H1 (cell line): ENCODE measurements around the gene PTF1A. TPM values are rescaled to one million over a fixed set of nuclear protein-coding genes. Genes with fewer than 3 reads are reported as not detected.

Source experiments
- CTCF ChIA-PET: fragments of 300-600 bp; sonication (Branson Sonifier 250); formaldehyde crosslinking; loops from one replicate; lab custom pipeline; 2021; ENCODE audit not compliant: partially characterized antibody; lab: Charles Lee
- POLR2A ChIA-PET: fragments of 300-600 bp; sonication (Branson Sonifier 250); formaldehyde crosslinking; loops from one replicate; lab custom pipeline; 2021; ENCODE audit warnings: inconsistent platforms; ENCODE audit not compliant: partially characterized antibody; lab: Charles Lee
- DNase-seq, 2 experiments: peaks; one replicate each; pipeline versions ENCODE4 v3.0.0 to v3.0.0-alpha.2; 2010 to 2022; ENCODE audit warnings: low spot score in 2 of 2, low read depth in 1 of 2, mixed read lengths in 1 of 2
- FAIRE-seq: peaks from 2 replicates; lab custom pipeline; 2011; peaks lifted over from hg19 to GRCh38; lab: Jason Lieb, UNC
- H2AFZ ChIP-seq: 2 replicates; pipeline ENCODE4 v1.8.1; 2012; ENCODE audit warnings: low read length, inconsistent platforms
- H2AK5ac ChIP-seq: 2 replicates; pipeline ENCODE4 v1.6.1; 2013; ENCODE audit warnings: low read depth, low read length
- H2BK120ac ChIP-seq: replicated peaks from 2 replicates; pipeline ENCODE3; 2013; ENCODE audit warnings: low read depth, low read length, inconsistent platforms
- H2BK12ac ChIP-seq: 2 replicates; pipeline ENCODE4 v1.6.1; 2013; ENCODE audit warnings: low read depth, low read length
- H2BK15ac ChIP-seq: 2 replicates; pipeline ENCODE4 v1.6.1; 2013; ENCODE audit warnings: low read length
- H2BK20ac ChIP-seq: 2 replicates; pipeline ENCODE4 v1.6.1; 2013; ENCODE audit warnings: low read length
- H2BK5ac ChIP-seq: 2 replicates; pipeline ENCODE4 v1.6.1; 2013; ENCODE audit warnings: low read depth, low read length
- H3K14ac ChIP-seq: 2 replicates; pipeline ENCODE4 v1.6.1; 2013; ENCODE audit warnings: inconsistent platforms; ENCODE audit not compliant: insufficient read length
- H3K18ac ChIP-seq: 2 replicates; pipeline ENCODE4 v1.6.1; 2013; ENCODE audit warnings: low read length; ENCODE audit errors: extremely low read depth
- H3K23ac ChIP-seq: 2 replicates; pipeline ENCODE4 v1.6.1; 2013; ENCODE audit warnings: inconsistent platforms; ENCODE audit not compliant: insufficient read length
- H3K23me2 ChIP-seq: 2 replicates; pipeline ENCODE4 v1.6.1; 2013; ENCODE audit warnings: low read depth, low read length
- H3K27ac ChIP-seq: 2 replicates; pipeline ENCODE4 v1.6.1; 2011; ENCODE audit warnings: low read depth, low read length, inconsistent platforms
- H3K27me3 ChIP-seq, 4 experiments: replicated peaks in 1 of 4; 1 replicate in 1 of 4; 2 replicates in 3 of 4; pipeline versions ENCODE4 v1.6.1 to v1.8.1; 2011 to 2013; ENCODE audit warnings: low read length in 3 of 4, mild to moderate bottlenecking in 3 of 4, inconsistent platforms in 2 of 4, mixed read lengths in 2 of 4, moderate library complexity in 1 of 4; ENCODE audit not compliant: control insufficient read depth in 3 of 4, insufficient read depth in 3 of 4; ENCODE audit errors: extremely low read depth in 1 of 4
- H3K36me3 ChIP-seq, 4 experiments: 2 replicates each; pipeline versions ENCODE4 v1.6.1 to v1.8.1; 2011 to 2013; ENCODE audit warnings: mild to moderate bottlenecking in 4 of 4, low read length in 3 of 4, moderate library complexity in 2 of 4, control low read depth in 1 of 4, inconsistent platforms in 1 of 4; ENCODE audit not compliant: insufficient read depth in 4 of 4, control insufficient read depth in 2 of 4
- H3K4ac ChIP-seq: replicated peaks from 2 replicates; pipeline ENCODE3; 2013; ENCODE audit warnings: low read length, low read depth, mixed read lengths, inconsistent platforms; ENCODE audit not compliant: insufficient read length
- H3K4me1 ChIP-seq, 4 experiments: replicated peaks in 1 of 4; 1 replicate in 1 of 4; 2 replicates in 3 of 4; pipeline versions ENCODE4 v1.6.1 to v1.8.1; 2011 to 2013; ENCODE audit warnings: low read length in 3 of 4, inconsistent platforms in 2 of 4, mixed read lengths in 1 of 4; ENCODE audit not compliant: insufficient read depth in 4 of 4, control insufficient read depth in 3 of 4
- H3K4me2 ChIP-seq, 2 experiments: 2 replicates each; pipeline versions ENCODE4 v1.6.1 to v1.8.1; 2011 to 2013; ENCODE audit warnings: low read depth in 2 of 2, low read length in 2 of 2, control low read depth in 1 of 2, inconsistent platforms in 1 of 2, mild to moderate bottlenecking in 1 of 2; ENCODE audit not compliant: insufficient read depth in 1 of 2
- H3K4me3 ChIP-seq, 4 experiments: fragments of 200-600, 300-600 bp in 1 of 4; sonication (generic), shearing (Covaris generic), sonication (Bioruptor Twin) in 1 of 4; 2 replicates each; pipeline versions ENCODE4 v1.5.1 to v1.8.1; 2011 to 2016; ENCODE audit warnings: low read length in 4 of 4, low read depth in 3 of 4, control low read depth in 2 of 4, inconsistent platforms in 2 of 4, mild to moderate bottlenecking in 2 of 4, mixed read lengths in 1 of 4, moderate library complexity in 1 of 4; ENCODE audit not compliant: insufficient read depth in 2 of 4; ENCODE audit errors: extremely low read depth in 1 of 4
- H3K56ac ChIP-seq: replicated peaks from 2 replicates; pipeline ENCODE3; 2013; ENCODE audit warnings: low read depth, mild to moderate bottlenecking, mixed read lengths, low read length, inconsistent platforms; ENCODE audit not compliant: insufficient read length
- H3K79me1 ChIP-seq: 2 replicates; pipeline ENCODE4 v1.6.1; 2013; ENCODE audit warnings: low read depth, low read length, control low read depth
- H3K79me2 ChIP-seq, 2 experiments: 2 replicates each; pipeline versions ENCODE4 v1.6.1 to v1.8.1; 2012 to 2013; ENCODE audit warnings: low read length in 2 of 2, mild to moderate bottlenecking in 2 of 2, inconsistent platforms in 1 of 2; ENCODE audit not compliant: insufficient read depth in 2 of 2, control insufficient read depth in 1 of 2
- H3K9ac ChIP-seq, 4 experiments: replicated peaks in 1 of 4; 1 replicate in 1 of 4; 2 replicates in 3 of 4; pipeline versions ENCODE4 v1.6.1 to v1.8.1; 2011 to 2013; ENCODE audit warnings: low read depth in 3 of 4, low read length in 3 of 4, control low read depth in 2 of 4, mild to moderate bottlenecking in 2 of 4, moderate library complexity in 2 of 4, inconsistent platforms in 1 of 4; ENCODE audit errors: extremely low read depth in 1 of 4
- H3K9me3 ChIP-seq, 2 experiments: 2 replicates each; pipeline versions ENCODE4 v1.6.1 to v1.8.1; 2012 to 2013; ENCODE audit warnings: mild to moderate bottlenecking in 2 of 2, moderate library complexity in 2 of 2, control low read depth in 1 of 2, inconsistent platforms in 1 of 2, low read depth in 1 of 2, low read length in 1 of 2, mixed read lengths in 1 of 2; ENCODE audit not compliant: insufficient read depth in 2 of 2
- H4K20me1 ChIP-seq, 2 experiments: replicated peaks in 1 of 2; 2 replicates each; pipeline versions ENCODE3 to v1.8.1; 2011 to 2013; ENCODE audit warnings: inconsistent platforms in 2 of 2, low read length in 2 of 2, mild to moderate bottlenecking in 1 of 2; ENCODE audit not compliant: insufficient read depth in 2 of 2, control insufficient read depth in 1 of 2
- H4K5ac ChIP-seq: 2 replicates; pipeline ENCODE4 v1.6.1; 2013; ENCODE audit warnings: low read length, low read depth, mixed read lengths, inconsistent platforms; ENCODE audit not compliant: insufficient read length
- H4K8ac ChIP-seq: 2 replicates; pipeline ENCODE4 v1.8.0; 2013; ENCODE audit warnings: mild to moderate bottlenecking, moderate library complexity, low read length, inconsistent platforms; ENCODE audit not compliant: insufficient read depth; ENCODE audit errors: extremely low read depth
- H4K91ac ChIP-seq: replicated peaks from 2 replicates; pipeline ENCODE3; 2013; ENCODE audit warnings: low read length, mixed read lengths, inconsistent platforms; ENCODE audit not compliant: insufficient read length
- KDM1A ChIP-seq: fragments of 200-600, 300-600 bp; sonication (generic); IDR thresholded peaks from 2 replicates; pipeline ENCODE4 v1.7.1; 2016; ENCODE audit warnings: mild to moderate bottlenecking, low read length, borderline replicate concordance
- RBBP5 ChIP-seq: IDR thresholded peaks from 2 replicates; pipeline ENCODE4 v1.7.1; 2012; ENCODE audit warnings: low read depth, mild to moderate bottlenecking, inconsistent platforms, low read length, moderate library complexity, borderline replicate concordance
- SUZ12 ChIP-seq: fragments of 200-600 bp; sonication (generic); IDR thresholded peaks from 2 replicates; pipeline ENCODE4 v1.6.1; 2012; ENCODE audit warnings: mild to moderate bottlenecking, inconsistent platforms, low read length, moderate library complexity, mixed read lengths
- TAF1 ChIP-seq: IDR thresholded peaks from 2 replicates; pipeline ENCODE4 v1.6.1; 2011; ENCODE audit warnings: mild to moderate bottlenecking, low read depth, low read length
- WGBS, 2 experiments: shearing (Covaris generic) in 1 of 2; methylation state at CpG; one replicate each; pipeline versions ENCODE4 v1.1.6 to v1.1.7; 2013 to 2015; ENCODE audit warnings: low lambda C conversion rate in 2 of 2, mixed read lengths in 2 of 2, inconsistent platforms in 1 of 2, low coverage in 1 of 2, missing lambda C conversion rate in 1 of 2; ENCODE audit not compliant: insufficient replicate concordance in 2 of 2, insufficient coverage in 1 of 2, insufficient read length in 1 of 2; ENCODE audit errors: extremely low coverage in 1 of 2, missing lambda C conversion rate in 1 of 2; 5-methylcytosine and 5-hydroxymethylcytosine counted together
- polyA plus RNA-seq, 7 experiments: library from polyadenylated mRNA; depleted of rRNA in 3 of 7; stranded (reverse) in 5 of 7; unstranded in 2 of 7; fragments of >200 nt in 5 of 7; fragments of 200-250 nt in 2 of 7; gene quantifications; 1 replicate in 5 of 7; 2 replicates in 1 of 7; 4 replicates in 1 of 7; pipeline versions ENCODE4 v1.2.1 to v1.2.3, GENCODE V29; 2011 to 2013; ENCODE audit warnings: missing spikeins in 2 of 7, mixed read lengths in 2 of 7
- total RNA-seq: library from RNA; stranded (reverse); fragmentation: NEBNext Ultra II Directional; extraction: Animal tissue kit (Norgen Biotek cat#: 25700); gene quantifications from 2 replicates; pipeline ENCODE4 v1.2.1, GENCODE V29; 2021

Gene PTF1A
- total and polyA plus RNA-seq, 2 of the 8 experiments (the other 6 are each of a cell fraction or from before 2014, with no cell fraction given), result not detected

DNA sequence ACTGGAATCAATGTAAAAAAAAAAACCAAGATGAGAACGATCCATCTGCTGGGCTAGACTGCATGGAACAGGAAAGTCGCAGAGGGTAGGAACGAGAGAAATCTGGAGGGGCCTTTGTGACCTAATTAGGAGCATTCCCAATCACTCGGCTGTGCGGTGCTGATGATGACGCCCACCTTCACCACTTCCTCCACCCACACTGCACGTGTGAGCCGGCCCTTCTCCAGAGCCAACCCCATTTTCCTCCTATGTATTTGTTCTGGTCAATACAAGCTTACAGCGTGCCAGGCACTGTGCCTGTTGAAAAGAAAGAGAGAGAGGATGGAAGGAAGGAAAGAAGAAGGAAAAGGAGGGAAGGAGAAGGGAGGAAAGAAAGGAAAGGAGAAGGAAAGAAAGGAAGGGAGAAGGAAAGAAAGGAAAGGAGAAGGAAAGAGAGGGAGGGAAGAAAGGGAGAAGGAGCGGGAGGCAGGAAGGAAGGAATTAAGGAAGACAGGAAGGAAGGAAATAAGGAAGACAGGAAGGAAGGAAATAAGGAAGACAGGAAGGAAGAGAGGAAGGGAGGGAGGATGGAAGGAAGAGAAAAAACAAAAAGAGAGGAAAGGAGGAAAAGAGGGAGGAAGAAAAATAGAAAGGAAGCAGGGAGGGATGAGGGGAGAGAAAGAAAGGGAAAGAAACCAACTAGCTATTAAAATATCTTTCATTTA, 35.5 kb upstream of the PTF1A start:
- no peak for DNase-seq
- FAIRE-seq, result no peak
- TF ChIP-seq KDM1A, result no peak
- no peak for TF ChIP-seq SUZ12
- TF ChIP-seq RBBP5, result no peak
- TF ChIP-seq TAF1, result no peak

More for the DNA sequence above, 35.5 kb upstream of the PTF1A start:
- no peaks in the 10 kb centered on the region for H3K79me2 ChIP-seq
- no peak overlapping the region for H3K14ac ChIP-seq
- ChIA-PET CTCF (interaction anchor here (0.6 to 10.3 kb wide), 20 partner anchors 8 to 554 kb away, joined by 3 to 183 read pairs (median 12); no protein-coding TSS in a partner anchor), POLR2A (no interaction called here)
- H3K9me3 ChIP-seq, result no peaks in the 10 kb centered on the region
- no peak overlapping the region for H3K56ac ChIP-seq
- no peaks in the 10 kb centered on the region for H3K36me3 ChIP-seq
- no peak overlapping the region for H4K5ac ChIP-seq
- no peaks in the 10 kb centered on the region for H3K23me2 ChIP-seq
- H3K79me1 ChIP-seq, result no peaks in the 10 kb centered on the region
- H2BK120ac ChIP-seq, result no peak overlapping the region
- no peak overlapping the region for H3K23ac ChIP-seq
- peaks cover 0 to 2% (median under 1%) of the 10 kb centered on the region in 4 experiments; a peak in 3 of 7 replicates for H3K4me1 ChIP-seq
- H2BK5ac ChIP-seq, result no peak overlapping the region
- no peak overlapping the region for H2BK15ac ChIP-seq
- peaks cover 0 to 2% of the 10 kb centered on the region in 2 experiments for H4K20me1 ChIP-seq
- H3K27ac ChIP-seq, result no peak overlapping the region
- H3K18ac ChIP-seq, result no peak overlapping the region
- H4K91ac ChIP-seq, result no peak overlapping the region
- H3K9ac ChIP-seq, result no peak overlapping the region
- H3K4me2 ChIP-seq, result no peak overlapping the region
- no peak overlapping the region for H3K4ac ChIP-seq
- no peak overlapping the region for H3K4me3 ChIP-seq
- H2AK5ac ChIP-seq, result no peak overlapping the region
- H4K8ac ChIP-seq, result no peak overlapping the region
- H3K27me3 ChIP-seq, result peaks cover 0 to 4% (median 0%) of the 10 kb centered on the region in 4 experiments; a peak in 2 of 7 replicates
- 81% methylated on average over 10 of the region's 10 CpGs; no CpG with 5 or more reads in 1 of the 2 experiments for WGBS, 2 experiments
- H2AFZ ChIP-seq, result no peak overlapping the region
- no peak overlapping the region for H2BK20ac ChIP-seq
- H2BK12ac ChIP-seq, result no peak overlapping the region
